ENCODE results near the gene OLFM1. TPM values are rescaled to one million over a fixed set of nuclear protein-coding genes. Genes with fewer than 3 reads are reported as not detected.
"Not testable (repeated sequence)": the region's sequence is repeated elsewhere in the genome, so short reads cannot be mapped to it uniquely, and the experiment has no call there.

OLFM1 gene
- total RNA-seq, 1 donor from 2014 or later: not detected

- no peak for DNase-seq (ENCODE audit: low read depth)
These were observed 60.0 kb downstream of the OLFM1 start for GRCh38 chr9:135147474-135147805.

DNA sequence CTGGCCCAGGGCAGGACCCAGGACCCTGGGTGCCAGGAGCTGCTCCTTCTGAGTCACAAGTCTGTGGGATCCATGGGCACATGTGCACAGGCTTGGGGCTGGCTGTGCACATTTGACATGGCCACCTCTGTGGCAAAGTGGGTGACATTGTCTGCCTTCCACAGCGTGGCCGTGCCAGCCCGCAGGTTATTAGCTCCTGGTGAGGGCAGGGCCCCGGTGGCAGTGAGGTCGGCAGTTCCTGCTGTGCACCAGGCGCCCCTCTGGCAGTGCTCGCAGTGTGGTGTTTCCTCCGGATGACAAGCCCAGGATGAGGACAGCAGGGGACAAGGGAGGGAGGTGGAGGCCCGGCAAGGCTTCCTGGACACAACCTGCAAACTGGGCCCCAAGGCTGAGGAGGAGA lies 60.5 kb downstream of the OLFM1 start:
- no peak for DNase-seq (ENCODE audit: low read depth)
- TF ChIP-seq CTCF (conservative IDR thresholded peaks at IDR 0.05; ENCODE audit: low read depth, low read length): no peak
- no peak overlapping the region for H3K4me3 ChIP-seq (ENCODE audit: low read depth, low read length)

More at GRCh38 chr9:135147474-135147805, 60.0 kb downstream of the OLFM1 start:
- no peak for TF ChIP-seq CTCF (conservative IDR thresholded peaks at IDR 0.05; ENCODE audit: low read depth, low read length)
- no peak overlapping the region for H3K4me3 ChIP-seq (ENCODE audit: low read depth, low read length)

- no peak overlapping the region for H3K4me3 ChIP-seq (ENCODE audit: low read depth, low read length)
- no peak for TF ChIP-seq CTCF (conservative IDR thresholded peaks at IDR 0.05; ENCODE audit: low read depth, low read length)
- DNase-seq (ENCODE audit: low read depth): no peak
These were observed 60.9 kb downstream of the OLFM1 start for GRCh38 chr9:135148386-135148785.

DNA sequence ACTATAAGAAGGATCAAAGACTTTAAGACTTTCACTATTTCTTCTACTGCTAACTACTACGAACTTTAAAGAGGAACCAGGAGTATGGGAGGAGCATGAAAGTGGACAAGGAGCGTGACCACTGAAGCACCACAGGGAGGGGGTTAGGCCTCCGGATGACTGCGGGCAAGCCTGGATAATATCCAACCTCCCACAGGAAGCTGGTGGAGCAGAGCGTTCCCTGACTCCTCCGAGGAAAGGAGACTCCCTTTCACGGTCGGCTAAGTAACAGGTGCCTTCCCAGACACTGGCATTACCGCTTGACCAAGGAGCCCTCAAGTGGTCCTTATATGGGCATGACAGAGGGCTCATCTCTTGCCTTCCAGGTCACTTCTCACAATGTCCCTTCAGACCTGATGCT lies 62.4 kb downstream of the OLFM1 start:
- not testable (repeated sequence) for H3K4me3 ChIP-seq (ENCODE audit: low read depth, low read length); DNase-seq (ENCODE audit: low read depth)

GRCh38 chr9:135150981-135151380 lies 63.5 kb downstream of the OLFM1 start:
- no peak overlapping the region for H3K4me3 ChIP-seq (ENCODE audit: low read depth, low read length)
- no peak for DNase-seq (ENCODE audit: low read depth)
- TF ChIP-seq CTCF (conservative IDR thresholded peaks at IDR 0.05; ENCODE audit: low read depth, low read length): no peak

GRCh38 chr9:135151757-135152613 lies 64.5 kb downstream of the OLFM1 start:
- no peak for DNase-seq (ENCODE audit: low read depth)
- H3K4me3 ChIP-seq (ENCODE audit: low read depth, low read length): no peak overlapping the region
- no peak for TF ChIP-seq CTCF (conservative IDR thresholded peaks at IDR 0.05; ENCODE audit: low read depth, low read length)

- no peak overlapping the region for H3K4me3 ChIP-seq (ENCODE audit: low read depth, low read length)
- no peak for DNase-seq (ENCODE audit: low read depth)
- no peak for TF ChIP-seq CTCF (conservative IDR thresholded peaks at IDR 0.05; ENCODE audit: low read depth, low read length)
These were observed 65.3 kb downstream of the OLFM1 start for GRCh38 chr9:135152614-135153334.

All from epithelial cell of proximal tubule (primary cell).